ENCODE data around the gene CREB3L2.

DNA sequence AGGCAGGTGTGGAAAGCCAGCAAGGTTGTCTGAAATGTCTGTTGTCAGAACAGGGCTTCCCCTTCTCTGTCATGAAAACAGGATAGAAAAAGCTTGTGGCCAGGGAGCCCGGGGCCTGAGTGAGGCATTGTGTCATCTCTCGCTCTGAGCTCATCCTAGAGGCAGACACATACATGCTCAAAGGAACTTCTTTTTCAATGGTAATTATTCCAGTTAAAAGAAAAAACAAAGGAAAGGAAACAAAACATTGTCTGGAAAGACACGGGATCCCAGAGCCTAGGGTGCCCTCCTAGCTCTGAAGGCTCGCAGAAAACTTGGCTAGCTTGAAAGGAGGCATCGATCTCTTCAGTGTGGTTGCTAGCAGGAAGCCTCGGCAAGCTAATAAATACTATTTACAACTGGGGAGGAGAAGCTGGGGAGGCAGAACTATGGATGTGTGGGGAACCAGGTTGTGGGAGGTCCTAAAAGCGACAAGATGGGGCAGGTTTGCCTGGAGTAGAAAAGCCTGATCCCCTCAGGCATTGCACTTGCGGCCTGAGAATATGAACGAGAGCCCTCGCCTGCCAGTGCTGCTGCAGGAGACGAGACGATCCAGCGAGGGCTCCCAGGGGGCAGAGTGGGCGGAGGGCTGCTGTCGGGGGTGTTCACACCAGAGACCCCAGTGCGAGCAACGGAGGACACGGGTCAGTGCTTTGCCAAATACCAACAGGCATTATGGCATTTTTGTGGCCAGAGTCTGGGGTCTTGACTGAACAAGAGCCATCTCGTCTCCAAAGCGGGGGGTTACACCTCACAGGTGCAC, 122.3 kb downstream of the CREB3L2 start:
- TF ChIP-seq CTCF (conservative IDR thresholded peaks at IDR 0.05; ENCODE audit: low read depth, low read length) (no peak), EZH2 (IDR thresholded peaks at IDR 0.05; ENCODE audit: low read length, unreplicated experiment) (no peak)

Data from PC-3 (cell line).